Body of pancreas (tissue), 4 donors: ENCODE results near the gene FGR.

ENCODE experiments used
- POLR2A ChIP-seq, 3 donors: fragments of 450-650 bp; IDR thresholded peaks; one replicate each; pipeline ENCODE4 v1.6.1; 2016; ENCODE audit warnings: antibody characterized with exemption in 3 of 3, mild to moderate bottlenecking in 2 of 3
- TF ChIP-seq, protein P1 (sequence below), 7 experiments: fragments of 450-650 bp in 4 of 7; fragments of 200-600 bp in 3 of 7; sonication (generic) in 3 of 7; IDR thresholded peaks; one replicate each; pipeline ENCODE4 v1.5.1; 2016 to 2019; ENCODE audit warnings: antibody characterized with exemption in 7 of 7

GRCh38 chr1:27628712-27629111 is 6.3 kb downstream of the FGR start:
- TF ChIP-seq, protein P1, sequence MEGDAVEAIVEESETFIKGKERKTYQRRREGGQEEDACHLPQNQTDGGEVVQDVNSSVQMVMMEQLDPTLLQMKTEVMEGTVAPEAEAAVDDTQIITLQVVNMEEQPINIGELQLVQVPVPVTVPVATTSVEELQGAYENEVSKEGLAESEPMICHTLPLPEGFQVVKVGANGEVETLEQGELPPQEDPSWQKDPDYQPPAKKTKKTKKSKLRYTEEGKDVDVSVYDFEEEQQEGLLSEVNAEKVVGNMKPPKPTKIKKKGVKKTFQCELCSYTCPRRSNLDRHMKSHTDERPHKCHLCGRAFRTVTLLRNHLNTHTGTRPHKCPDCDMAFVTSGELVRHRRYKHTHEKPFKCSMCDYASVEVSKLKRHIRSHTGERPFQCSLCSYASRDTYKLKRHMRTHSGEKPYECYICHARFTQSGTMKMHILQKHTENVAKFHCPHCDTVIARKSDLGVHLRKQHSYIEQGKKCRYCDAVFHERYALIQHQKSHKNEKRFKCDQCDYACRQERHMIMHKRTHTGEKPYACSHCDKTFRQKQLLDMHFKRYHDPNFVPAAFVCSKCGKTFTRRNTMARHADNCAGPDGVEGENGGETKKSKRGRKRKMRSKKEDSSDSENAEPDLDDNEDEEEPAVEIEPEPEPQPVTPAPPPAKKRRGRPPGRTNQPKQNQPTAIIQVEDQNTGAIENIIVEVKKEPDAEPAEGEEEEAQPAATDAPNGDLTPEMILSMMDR (IDR thresholded peaks at IDR 0.05): no peak
- TF ChIP-seq POLR2A (IDR thresholded peaks at IDR 0.05): no peak
